Measurements from ENCODE around the gene PCDHA10. TPM values are rescaled to one million over a fixed set of nuclear protein-coding genes. Genes with fewer than 3 reads are reported as not detected.

Gene PCDHA10
- total RNA-seq: under 0.01 and 1.6 TPM in 2 replicates

GRCh38 chr5:140855772-140856674 is at the start of gene PCDHA10:
TSS of gene PCDHA10 (plus strand) at chr5:140855897. CDS start at chr5:140856049, 152 bp downstream.

GRCh38 chr5:140806834-140807775 is 48.6 kb upstream of the PCDHA10 start, which contains the start of gene PCDHA4:
TSS of gene PCDHA4 (plus strand) at chr5:140807068.

GRCh38 chr5:140821375-140822280 is 34.1 kb upstream of the PCDHA10 start, which contains the start of gene PCDHA5:
TSS of gene PCDHA5 (plus strand) at chr5:140821613.

GRCh38 chr5:140827704-140828361 is 27.9 kb upstream of the PCDHA10 start, which contains the start of gene PCDHA6:
TSS of gene PCDHA6 (plus strand) at chr5:140827960. CDS start at chr5:140828092, 132 bp downstream.

GRCh38 chr5:140833993-140834392 is 21.7 kb upstream of the PCDHA10 start, which contains the start of gene PCDHA7:
TSS of gene PCDHA7 (plus strand) at chr5:140834269. CDS start at chr5:140834384, 115 bp downstream.

GRCh38 chr5:140840978-140841962 is 14.4 kb upstream of the PCDHA10 start, which contains the start of gene PCDHA8:
TSS of gene PCDHA8 (plus strand) at chr5:140841187. CDS start at chr5:140841322, 135 bp downstream.

GRCh38 chr5:140848139-140849102 is 7.3 kb upstream of the PCDHA10 start, which contains the start of gene PCDHA9:
TSS of gene PCDHA9 (plus strand) at chr5:140848382. CDS start at chr5:140848496, 114 bp downstream.

GRCh38 chr5:140868721-140869554 is 13.2 kb downstream of the PCDHA10 start, which contains the start of gene PCDHA11:
TSS of gene PCDHA11 (plus strand) at chr5:140868957. CDS start at chr5:140869104, 147 bp downstream.

GRCh38 chr5:140875085-140876065 is 19.7 kb downstream of the PCDHA10 start, which contains the start of gene PCDHA12:
TSS of gene PCDHA12 (plus strand) at chr5:140875308. CDS start at chr5:140875473, 165 bp downstream.

GRCh38 chr5:140881889-140882590 is 26.3 kb downstream of the PCDHA10 start, which contains the start of gene PCDHA13:
TSS of gene PCDHA13 (plus strand) at chr5:140882124. CDS start at chr5:140882269, 145 bp downstream.

Other genes with a start within 250 kb of the PCDHA10 start
- gene CD14, start 222.7 kb upstream of the PCDHA10 start, total RNA-seq: 1.4 and 6.6 TPM in 2 replicates
- 10.6 and 12.5 TPM in 2 replicates for gene TMCO6, start 216.4 kb upstream of the PCDHA10 start, total RNA-seq
- gene NDUFA2, start 208.3 kb upstream of the PCDHA10 start, total RNA-seq: 17.5 and 26.7 TPM in 2 replicates
- gene IK, start 208.1 kb upstream of the PCDHA10 start, total RNA-seq: 70.4 and 100 TPM in 2 replicates
- gene WDR55, start 191.0 kb upstream of the PCDHA10 start, total RNA-seq: 30.7 and 33.2 TPM in 2 replicates
- 0.34 and 0.36 TPM in 2 replicates for gene DND1, start 182.3 kb upstream of the PCDHA10 start, total RNA-seq
- gene HARS1, start 164.5 kb upstream of the PCDHA10 start, total RNA-seq: 45.5 and 62.6 TPM in 2 replicates
- gene HARS2, start 164.4 kb upstream of the PCDHA10 start, total RNA-seq: 24.3 and 33.7 TPM in 2 replicates
- gene ZMAT2, start 155.4 kb upstream of the PCDHA10 start, total RNA-seq: 66.2 and 67.0 TPM in 2 replicates
- under 0.01 TPM in 1 of 2 replicates, not detected in the other for gene PCDHA1, start 69.8 kb upstream of the PCDHA10 start, total RNA-seq
- gene PCDHA2, start 61.0 kb upstream of the PCDHA10 start, total RNA-seq: under 0.01 TPM in 1 of 2 replicates, not detected in the other
- 0.57 TPM in 1 of 2 replicates, not detected in the other for gene PCDHA3, start 54.8 kb upstream of the PCDHA10 start, total RNA-seq
- gene PCDHA4, start 48.8 kb upstream of the PCDHA10 start, total RNA-seq: 0.34 and 2.3 TPM in 2 replicates
- gene PCDHA5, start 34.3 kb upstream of the PCDHA10 start, total RNA-seq: 0.21 TPM in 1 of 2 replicates, not detected in the other
- gene PCDHA6, start 27.9 kb upstream of the PCDHA10 start, total RNA-seq: under 0.01 and 0.85 TPM in 2 replicates
- gene PCDHA7, start 21.6 kb upstream of the PCDHA10 start, total RNA-seq: under 0.01 and 0.64 TPM in 2 replicates
- 0.21 TPM in 1 of 2 replicates, not detected in the other for gene PCDHA8, start 14.7 kb upstream of the PCDHA10 start, total RNA-seq
- under 0.01 and 0.43 TPM in 2 replicates for gene PCDHA9, start 7.5 kb upstream of the PCDHA10 start, total RNA-seq
- 2.5 and 2.7 TPM in 2 replicates for gene PCDHA11, start 13.1 kb downstream of the PCDHA10 start, total RNA-seq
- gene PCDHA12, start 19.4 kb downstream of the PCDHA10 start, total RNA-seq: under 0.01 and 3.8 TPM in 2 replicates
- gene PCDHA13, start 26.2 kb downstream of the PCDHA10 start, total RNA-seq: under 0.01 and 2.6 TPM in 2 replicates
- 1.4 and 6.9 TPM in 2 replicates for gene PCDHAC1, start 70.4 kb downstream of the PCDHA10 start, total RNA-seq
- gene PCDHAC2, start 110.6 kb downstream of the PCDHA10 start, total RNA-seq: 16.7 and 25.5 TPM in 2 replicates
- not detected in 2 replicates for gene PCDHB1, start 195.5 kb downstream of the PCDHA10 start, total RNA-seq
- 0.34 and 4.1 TPM in 2 replicates for gene PCDHB2, start 238.7 kb downstream of the PCDHA10 start, total RNA-seq
- under 0.01 and 0.57 TPM in 2 replicates for gene PCDHB3, start 244.6 kb downstream of the PCDHA10 start, total RNA-seq